GM18909 (cell line): ENCODE data around the gene AKR1D1.

Source experiments
- ATAC-seq: cut with Tn5 transposase; IDR thresholded peaks from one replicate; pipeline ENCODE4 v1.9.1; 2021; ENCODE audit warnings: mild to moderate bottlenecking; ENCODE audit not compliant: unreplicated experiment, poor library complexity

AKR1D1 gene

GRCh38 chr7:138158739-138159528 lies 82.7 kb downstream of the AKR1D1 start:
- no peak for ATAC-seq

GRCh38 chr7:138161600-138162081 lies 85.4 kb downstream of the AKR1D1 start:
- ATAC-seq = peak; percentile 100

- ATAC-seq = no peak
These were observed 86.0 kb downstream of the AKR1D1 start for GRCh38 chr7:138162236-138162635.

- ATAC-seq = no peak
These were observed 87.5 kb downstream of the AKR1D1 start for GRCh38 chr7:138163800-138164199.

- no peak for ATAC-seq
These were observed 88.5 kb downstream of the AKR1D1 start for GRCh38 chr7:138164804-138165203.

DNA sequence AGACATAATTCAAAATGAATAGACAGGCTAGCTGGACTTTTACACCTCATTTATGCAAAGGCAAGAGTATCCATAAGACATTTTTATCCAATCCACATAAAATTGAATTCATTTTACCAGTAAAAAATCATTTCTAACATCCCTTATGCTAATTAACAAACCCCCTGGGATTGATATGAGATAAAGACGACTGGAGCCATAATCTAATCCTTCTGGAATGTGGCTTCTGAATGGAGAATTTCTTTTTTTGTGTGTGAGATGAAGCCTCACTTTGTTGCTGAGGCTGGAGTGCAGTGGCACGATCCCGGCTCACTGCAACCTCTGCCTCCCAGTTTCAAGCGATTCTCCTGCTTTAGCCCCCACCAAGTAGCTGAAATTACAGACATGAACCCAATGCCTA lies 90.4 kb downstream of the AKR1D1 start:
- no peak for ATAC-seq

GRCh38 chr7:138167222-138167621 lies 91.0 kb downstream of the AKR1D1 start:
- no peak for ATAC-seq

DNA sequence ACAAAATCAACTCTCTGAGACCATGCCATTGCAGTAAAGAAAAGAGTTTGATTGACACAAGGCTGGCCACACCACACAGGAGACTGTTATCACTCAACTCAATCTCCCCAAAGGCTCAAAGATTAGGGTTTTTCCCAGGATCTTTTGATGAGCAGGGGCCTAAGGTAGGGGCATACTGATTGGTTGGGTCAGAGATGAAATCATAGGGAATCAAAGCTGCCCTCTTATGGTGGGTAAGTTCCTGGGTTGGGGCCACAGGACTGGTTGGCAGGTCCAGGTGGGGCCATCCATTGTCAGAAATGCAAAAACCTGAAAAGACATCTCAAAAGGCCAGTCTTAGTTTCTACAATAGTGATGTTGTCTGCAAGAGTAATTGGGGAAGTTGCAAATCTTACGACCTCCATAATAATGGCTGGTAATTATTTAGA lies 91.6 kb downstream of the AKR1D1 start:
- no peak for ATAC-seq
